HG03558 (cell line): ENCODE measurements around the gene REXO2.

Experiments
- ATAC-seq: cut with Tn5 transposase; IDR thresholded peaks from one replicate; pipeline ENCODE4 v1.9.1; 2021; ENCODE audit warnings: moderate number of reproducible peaks; ENCODE audit not compliant: unreplicated experiment; ENCODE audit errors: extremely low read depth

The REXO2 gene

GRCh38 chr11:114440121-114440860 lies 1.0 kb downstream of the REXO2 start:
- no peak for ATAC-seq

GRCh38 chr11:114440971-114441763 lies 1.9 kb downstream of the REXO2 start:
- ATAC-seq, result no peak

GRCh38 chr11:114441921-114442320 lies 2.7 kb downstream of the REXO2 start:
- ATAC-seq, result no peak

GRCh38 chr11:114442536-114442935 lies 3.3 kb downstream of the REXO2 start:
- no peak for ATAC-seq

- no peak for ATAC-seq
Measured at GRCh38 chr11:114447444-114447843, 8.2 kb downstream of the REXO2 start.

- no peak for ATAC-seq
Measured at GRCh38 chr11:114447892-114448291, 8.6 kb downstream of the REXO2 start.

GRCh38 chr11:114448749-114449482 lies 9.6 kb downstream of the REXO2 start:
- no peak for ATAC-seq

- ATAC-seq, result no peak
Measured at GRCh38 chr11:114449845-114450244, 10.6 kb downstream of the REXO2 start.

GRCh38 chr11:114452399-114452798 lies 13.1 kb downstream of the REXO2 start:
- no peak for ATAC-seq

GRCh38 chr11:114463999-114464398 lies 24.7 kb downstream of the REXO2 start:
- ATAC-seq, result no peak

- no peak for ATAC-seq
Measured at GRCh38 chr11:114466742-114467141, 27.5 kb downstream of the REXO2 start.

GRCh38 chr11:114472661-114473060 lies 33.4 kb downstream of the REXO2 start:
- no peak for ATAC-seq

- ATAC-seq, result no peak
Measured at GRCh38 chr11:114478001-114478410, 38.7 kb downstream of the REXO2 start.

- no peak for ATAC-seq
Measured at GRCh38 chr11:114478768-114479167, 39.5 kb downstream of the REXO2 start.

- no peak for ATAC-seq
Measured at GRCh38 chr11:114479331-114479730, 40.1 kb downstream of the REXO2 start.

GRCh38 chr11:114482114-114482513 lies 42.8 kb downstream of the REXO2 start:
- no peak for ATAC-seq

- no peak for ATAC-seq
Measured at GRCh38 chr11:114483929-114484328, 44.7 kb downstream of the REXO2 start.

GRCh38 chr11:114496915-114497314 lies 57.6 kb downstream of the REXO2 start:
- ATAC-seq, result no peak

GRCh38 chr11:114499756-114500155 lies 60.5 kb downstream of the REXO2 start:
- ATAC-seq, result no peak
